Endometrium (tissue), 2 donors: ENCODE results near the gene GPI.
"Not testable (repeated sequence)": the region's sequence is repeated elsewhere in the genome, so short reads cannot be mapped to it uniquely, and the experiment has no call there.

Experiments used
- FAIRE-seq: peaks from 2 replicates; lab custom pipeline; 2012; peaks lifted over from hg19 to GRCh38; lab: Jason Lieb, UNC
- donor health status: control.
- donor health status: control.

GPI gene

DNA sequence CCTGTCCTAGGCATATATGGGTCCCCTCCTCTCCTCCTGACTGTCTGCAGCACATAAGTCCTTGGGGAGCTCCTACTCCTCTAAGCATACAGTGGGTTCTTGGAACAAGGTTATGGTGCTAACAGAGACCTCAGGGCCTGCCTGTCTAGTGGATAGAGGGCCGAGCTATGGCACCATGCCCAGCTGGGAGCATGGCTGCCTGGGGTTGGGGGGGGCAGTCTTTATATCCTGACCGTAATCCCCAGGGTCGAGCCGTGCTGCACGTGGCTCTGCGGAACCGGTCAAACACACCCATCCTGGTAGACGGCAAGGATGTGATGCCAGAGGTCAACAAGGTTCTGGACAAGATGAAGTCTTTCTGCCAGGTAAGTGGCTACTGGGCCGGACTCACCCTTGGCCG, 3.3 kb downstream of the GPI start:
- FAIRE-seq = no peak

DNA sequence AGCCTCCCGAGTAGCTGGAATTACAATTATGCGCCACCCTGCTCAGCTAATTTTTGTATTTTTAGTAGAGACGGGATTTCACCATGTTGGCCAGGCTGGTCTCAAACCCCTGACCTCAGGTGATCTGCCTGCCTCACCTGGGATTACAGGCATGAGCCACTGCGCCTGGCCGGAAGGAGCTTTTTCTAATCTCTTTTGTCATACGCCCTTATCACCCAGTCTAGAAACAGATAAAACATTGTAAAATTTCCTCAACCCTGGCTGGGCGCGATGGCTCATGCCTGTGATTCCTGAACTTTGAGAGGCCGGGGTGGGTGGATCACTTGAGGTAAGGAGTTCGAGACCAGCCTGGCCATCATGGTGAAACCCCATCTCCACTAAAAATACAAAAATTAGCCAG, 4.2 kb downstream of the GPI start:
- FAIRE-seq = not testable (repeated sequence)

DNA sequence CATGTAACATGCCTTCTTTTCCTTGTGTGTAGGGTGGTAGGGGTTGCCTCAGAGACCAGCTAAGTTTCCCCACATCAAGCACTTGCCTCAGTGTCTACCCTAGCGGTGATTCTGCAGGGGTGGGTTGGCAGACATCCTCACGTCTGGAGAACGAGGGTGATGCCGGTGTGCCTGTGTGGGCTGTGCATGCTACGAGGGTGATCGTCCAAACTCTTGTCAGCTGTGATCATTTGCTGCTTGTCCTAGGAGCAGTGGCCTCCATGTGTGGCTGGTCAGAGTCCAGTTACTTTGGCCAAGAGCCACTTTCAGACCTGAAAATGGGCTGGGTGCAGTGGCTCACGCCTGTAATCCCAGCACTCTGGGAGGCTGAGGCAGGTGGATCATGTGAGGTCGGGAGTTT, 5.1 kb downstream of the GPI start:
- no peak for FAIRE-seq

GRCh38 chr19:34370983-34371382, 6.0 kb downstream of the GPI start:
- FAIRE-seq = no peak

DNA sequence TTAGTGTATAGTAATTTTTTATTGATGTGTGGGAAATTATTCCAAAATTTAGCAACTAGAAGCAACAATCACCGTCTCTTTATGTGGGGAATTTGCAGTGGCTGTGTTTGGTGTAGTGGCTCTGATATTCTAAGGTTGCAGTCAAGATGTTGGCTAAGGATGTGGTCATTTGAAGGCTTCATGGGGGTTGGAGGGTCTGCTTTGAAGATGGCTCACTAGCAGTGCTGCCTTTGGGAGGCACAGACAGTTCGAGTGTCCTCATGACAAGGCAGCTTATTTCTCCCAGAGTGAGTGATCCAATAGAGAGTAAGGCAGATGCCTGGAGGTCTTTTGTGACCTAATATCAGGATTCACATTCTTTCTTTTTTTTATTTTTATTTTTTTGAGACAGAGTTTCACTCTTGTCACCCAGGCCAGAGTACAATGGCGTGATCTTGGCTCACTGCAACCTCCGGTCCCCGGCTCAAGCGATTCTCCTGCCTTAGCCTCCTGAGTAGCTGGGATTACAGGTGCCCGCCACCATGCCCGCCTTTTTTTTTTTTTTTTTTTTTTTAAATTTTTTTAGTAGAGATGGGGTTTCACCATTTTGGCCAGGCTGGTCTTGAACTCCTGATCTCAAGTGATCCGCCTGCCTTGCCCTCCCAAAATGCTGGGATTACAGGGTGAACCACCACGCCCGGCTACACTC, 8.7 kb downstream of the GPI start:
- no peak for FAIRE-seq

DNA sequence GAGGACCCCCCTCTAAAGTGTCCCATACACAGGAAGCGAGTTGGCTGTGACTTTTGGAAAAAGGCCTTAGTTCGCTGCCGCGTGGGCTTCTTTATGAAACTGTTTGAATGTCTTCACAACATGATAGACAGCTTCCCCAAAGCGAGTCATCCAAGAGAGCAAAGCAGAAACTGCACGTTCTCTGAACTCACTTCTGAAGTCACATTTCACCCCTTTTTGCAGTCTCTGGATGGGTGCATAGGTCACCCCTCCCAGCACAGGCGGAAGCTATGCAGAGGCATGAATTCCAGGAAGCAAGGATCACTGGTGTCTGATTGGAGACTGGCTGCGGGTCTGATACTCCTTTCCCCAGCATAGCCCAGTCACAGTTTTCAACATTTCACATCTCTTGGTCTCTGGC, 10.6 kb downstream of the GPI start:
- no peak for FAIRE-seq

DNA sequence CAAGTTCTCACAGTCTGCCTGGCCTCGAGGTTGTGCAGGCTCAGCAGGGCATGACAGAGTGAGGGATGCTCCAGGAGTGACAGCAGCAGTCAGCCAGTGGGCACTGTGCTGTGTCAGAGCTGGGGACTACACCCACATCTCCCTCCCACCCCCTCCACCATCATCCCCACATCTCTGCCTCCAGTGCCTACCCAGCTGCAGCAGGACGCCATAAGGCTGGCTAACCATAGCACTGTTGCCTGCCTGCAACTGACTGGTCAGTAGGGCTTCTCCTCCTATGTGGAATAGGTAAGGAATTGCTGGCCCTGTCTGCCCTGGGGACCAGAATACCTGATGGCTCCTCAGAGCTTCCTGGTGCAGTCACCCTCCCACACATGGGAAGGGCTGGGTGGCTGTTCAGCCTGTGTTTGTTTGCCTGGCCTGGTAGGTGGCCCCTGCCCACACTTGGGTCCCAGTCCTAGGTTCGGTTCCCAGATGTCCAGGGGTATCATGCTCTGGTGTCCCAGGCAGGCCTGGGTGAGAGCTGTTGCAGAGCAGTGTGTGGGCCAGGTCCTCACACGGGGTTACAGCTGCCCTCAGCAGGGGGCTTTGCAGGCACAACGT, 15.7 kb downstream of the GPI start:
- no peak for FAIRE-seq

DNA sequence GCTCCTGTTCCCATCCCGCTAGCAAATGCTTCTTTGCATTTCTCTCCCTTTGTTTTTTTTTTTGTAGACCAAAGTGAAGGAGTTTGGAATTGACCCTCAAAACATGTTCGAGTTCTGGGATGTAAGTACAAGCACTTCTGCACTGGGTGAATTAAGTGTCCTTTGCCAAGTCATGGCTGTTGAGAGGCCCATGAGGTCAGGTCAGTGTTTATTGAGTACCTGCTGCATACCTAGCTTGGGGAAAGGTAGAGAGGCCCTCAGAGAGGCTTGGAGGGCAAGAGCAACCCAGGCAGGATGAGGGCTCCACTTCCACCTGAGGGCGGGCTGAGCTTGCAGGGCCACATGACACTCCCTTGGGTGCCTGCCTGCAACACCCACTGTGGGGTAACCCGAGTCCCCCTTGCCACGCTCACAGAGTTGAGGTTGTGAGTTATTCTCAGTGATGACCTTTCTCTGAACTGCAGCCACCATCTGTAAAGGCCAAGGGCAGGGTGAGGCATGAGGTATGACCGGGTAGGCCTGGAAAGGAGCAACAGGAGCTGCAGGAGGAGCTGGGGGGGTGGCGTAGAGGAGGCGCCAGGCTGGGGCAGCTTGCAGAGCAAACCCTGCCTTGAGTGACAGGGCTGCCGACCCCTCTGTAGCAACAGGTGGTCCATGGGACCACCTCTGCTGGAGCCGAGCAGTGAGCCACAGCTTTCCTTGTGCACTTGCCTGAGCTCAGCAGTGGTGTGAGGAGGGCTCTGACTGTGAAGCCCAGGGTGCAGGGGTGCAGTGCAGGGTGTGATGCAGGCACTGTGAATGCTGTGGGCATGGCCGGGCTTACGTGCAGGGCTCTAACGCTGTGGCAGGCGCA, 16.6 kb downstream of the GPI start:
- FAIRE-seq = no peak

- no peak for FAIRE-seq
Observed at GRCh38 chr19:34382471-34382870, 17.5 kb downstream of the GPI start.

- no peak for FAIRE-seq
Observed at GRCh38 chr19:34383599-34383998, 18.6 kb downstream of the GPI start.

DNA sequence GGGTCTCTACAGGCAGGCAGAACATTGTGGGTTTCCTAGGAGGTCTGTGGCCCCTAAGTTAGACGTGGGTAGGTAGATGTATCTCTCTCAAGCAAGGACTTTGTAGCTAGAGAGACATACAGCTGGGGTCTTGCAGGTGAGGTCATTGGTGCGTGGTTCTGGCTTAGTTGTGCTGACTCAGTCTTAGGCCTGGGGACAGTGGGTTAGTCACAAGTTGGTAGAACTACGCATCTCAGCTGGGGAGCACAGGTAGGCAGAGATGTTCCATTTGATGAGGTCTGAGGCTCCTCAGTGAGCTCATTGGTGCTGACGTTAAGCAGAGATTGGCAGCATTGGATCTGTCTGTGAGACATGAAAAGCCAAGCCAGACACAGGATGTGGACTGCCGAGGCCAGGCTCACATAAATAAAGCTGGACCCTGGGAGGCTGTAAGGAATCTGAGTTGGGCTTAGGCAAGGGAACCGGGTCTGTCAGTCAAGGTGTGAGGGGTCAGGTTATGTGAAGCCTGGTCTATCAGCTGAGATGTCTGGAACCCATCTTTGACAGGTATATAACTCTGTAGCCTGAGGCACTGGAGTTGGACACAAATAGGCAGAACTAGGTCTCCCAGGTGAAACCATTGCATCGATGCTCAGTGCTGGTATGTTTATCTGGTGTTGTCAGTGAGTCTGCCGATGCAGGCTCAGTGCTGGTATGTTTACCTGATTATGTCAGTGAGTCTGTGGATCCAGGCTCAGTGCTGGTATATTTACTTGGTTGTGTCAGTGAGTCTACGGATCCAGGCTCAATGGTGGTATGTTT, 21.8 kb downstream of the GPI start:
- FAIRE-seq = no peak

GRCh38 chr19:34387446-34387810, 22.4 kb downstream of the GPI start:
- FAIRE-seq = no peak

GRCh38 chr19:34388745-34389144, 23.7 kb downstream of the GPI start:
- FAIRE-seq = not testable (repeated sequence)

DNA sequence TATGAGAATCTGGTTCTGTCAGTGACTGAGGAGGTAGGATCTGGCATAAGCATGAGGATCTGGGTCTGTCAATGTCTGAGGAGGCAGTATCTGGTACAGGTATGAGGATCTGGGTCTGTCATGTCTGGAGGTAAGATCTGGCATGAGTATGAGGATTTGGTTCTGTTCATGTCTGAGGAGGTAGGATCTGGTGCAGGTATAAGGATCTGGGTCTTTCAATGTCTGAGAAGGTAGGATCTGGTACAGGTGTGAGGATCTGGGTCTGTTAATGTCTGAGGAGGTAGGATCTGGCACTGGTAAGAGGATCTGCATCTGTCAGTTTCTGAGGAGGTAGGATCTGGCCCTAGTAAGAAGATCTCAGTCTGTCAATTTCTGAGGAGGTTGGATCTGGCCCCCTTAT, 26.8 kb downstream of the GPI start:
- no peak for FAIRE-seq

DNA sequence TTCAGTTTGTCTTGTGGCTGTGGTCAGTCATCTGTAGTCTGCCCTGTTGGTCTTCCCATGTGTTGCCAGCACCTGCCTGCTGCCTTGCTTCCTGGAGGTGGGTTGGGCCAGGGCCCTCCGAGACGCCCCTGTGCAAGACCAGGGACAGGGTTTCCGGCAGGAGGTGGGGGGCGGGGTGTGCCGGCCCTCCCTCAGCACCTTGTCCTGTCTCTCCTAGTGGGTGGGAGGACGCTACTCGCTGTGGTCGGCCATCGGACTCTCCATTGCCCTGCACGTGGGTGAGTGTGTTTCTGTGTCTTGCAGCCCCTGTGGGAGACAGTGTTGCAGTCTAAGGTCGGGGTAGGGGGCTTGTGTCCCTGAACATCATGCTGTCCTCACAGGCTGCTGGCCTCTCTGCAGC, 28.0 kb downstream of the GPI start:
- FAIRE-seq = no peak

DNA sequence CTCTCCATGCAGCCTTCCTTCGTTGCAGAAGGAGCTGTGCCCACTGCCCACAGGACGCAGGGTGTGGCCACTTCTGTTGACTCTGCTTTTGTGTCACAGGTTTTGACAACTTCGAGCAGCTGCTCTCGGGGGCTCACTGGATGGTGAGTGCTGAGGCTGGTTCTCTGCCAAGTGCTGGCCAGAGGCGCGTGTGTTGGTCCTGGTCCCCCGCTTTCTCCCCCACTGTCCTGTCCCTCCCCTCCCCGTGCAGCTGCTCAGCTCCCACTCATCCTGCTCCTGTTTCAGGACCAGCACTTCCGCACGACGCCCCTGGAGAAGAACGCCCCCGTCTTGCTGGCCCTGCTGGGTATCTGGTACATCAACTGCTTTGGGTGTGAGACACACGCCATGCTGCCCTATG, 28.6 kb downstream of the GPI start:
- FAIRE-seq = no peak

- FAIRE-seq = no peak
Observed at GRCh38 chr19:34397853-34398252, 32.9 kb downstream of the GPI start.

DNA sequence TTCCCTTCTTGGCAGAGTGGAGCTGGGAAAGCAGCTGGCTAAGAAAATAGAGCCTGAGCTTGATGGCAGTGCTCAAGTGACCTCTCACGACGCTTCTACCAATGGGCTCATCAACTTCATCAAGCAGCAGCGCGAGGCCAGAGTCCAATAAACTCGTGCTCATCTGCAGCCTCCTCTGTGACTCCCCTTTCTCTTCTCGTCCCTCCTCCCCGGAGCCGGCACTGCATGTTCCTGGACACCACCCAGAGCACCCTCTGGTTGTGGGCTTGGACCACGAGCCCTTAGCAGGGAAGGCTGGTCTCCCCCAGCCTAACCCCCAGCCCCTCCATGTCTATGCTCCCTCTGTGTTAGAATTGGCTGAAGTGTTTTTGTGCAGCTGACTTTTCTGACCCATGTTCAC, 34.9 kb downstream of the GPI start:
- FAIRE-seq = no peak

- FAIRE-seq = not testable (repeated sequence)
Observed at GRCh38 chr19:34400844-34401243, 35.8 kb downstream of the GPI start.

DNA sequence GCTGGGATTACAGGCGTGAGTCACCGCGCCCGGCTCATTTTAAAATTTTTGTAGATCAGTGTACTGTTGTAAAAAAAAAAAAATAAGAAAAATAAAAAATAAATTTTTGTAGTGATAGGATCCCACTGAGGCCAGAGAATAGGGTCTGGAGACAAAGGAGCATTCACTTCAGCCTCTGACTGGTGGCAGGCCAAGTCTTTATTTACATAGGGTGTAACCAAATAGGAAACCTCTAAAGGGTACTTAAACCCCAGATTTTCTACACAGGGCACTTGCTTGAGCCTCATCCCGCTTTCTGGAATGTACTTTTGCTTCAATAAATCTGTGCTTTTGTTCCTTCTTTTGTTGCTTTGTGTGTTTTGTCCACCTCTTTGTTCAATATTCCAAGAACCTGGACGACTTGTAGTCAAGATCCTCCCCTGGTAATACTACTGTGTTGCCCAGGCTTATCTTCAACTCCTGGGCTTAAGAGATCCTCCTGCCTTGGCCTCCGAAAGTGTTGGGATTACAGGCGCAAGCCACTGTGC, 37.1 kb downstream of the GPI start:
- no peak for FAIRE-seq

GRCh38 chr19:34403784-34404108, 38.8 kb downstream of the GPI start:
- FAIRE-seq = no peak

DNA sequence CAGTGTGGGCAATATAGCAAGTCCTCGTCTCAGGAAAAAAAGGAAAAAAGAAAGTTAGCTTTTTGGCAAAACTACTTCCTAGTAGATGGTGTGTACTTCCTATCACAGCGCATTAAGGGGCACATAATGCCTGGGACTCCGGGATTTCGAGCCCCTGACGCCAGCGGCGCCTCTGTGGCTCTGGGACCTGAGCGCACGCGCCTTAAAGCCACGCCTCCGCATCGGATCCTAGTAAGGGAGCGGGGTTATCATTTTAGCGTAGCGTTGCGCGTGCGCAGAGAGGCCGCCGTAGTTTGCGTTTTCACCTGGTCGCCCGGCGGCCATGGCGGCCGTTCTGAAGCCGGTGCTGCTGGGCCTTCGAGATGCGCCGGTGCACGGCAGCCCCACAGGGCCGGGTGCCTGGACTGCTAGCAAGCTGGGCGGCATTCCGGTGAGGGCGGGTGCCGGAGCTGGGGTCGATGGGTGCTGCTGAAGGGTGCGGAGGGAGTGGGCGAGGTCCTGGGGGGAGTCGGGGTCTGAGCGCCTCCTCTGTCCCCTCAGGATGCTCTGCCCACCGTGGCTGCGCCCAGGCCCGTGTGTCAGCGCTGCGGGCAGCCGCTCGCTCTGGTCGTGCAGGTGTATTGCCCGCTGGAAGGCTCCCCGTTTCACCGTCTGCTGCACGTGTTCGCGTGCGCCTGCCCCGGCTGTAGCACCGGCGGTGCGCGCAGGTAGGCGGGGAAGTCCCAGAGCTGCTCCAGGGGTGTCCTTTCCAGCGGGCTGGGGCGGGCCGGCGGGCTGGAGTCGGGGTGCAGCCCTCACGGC, 39.3 kb downstream of the GPI start, which contains the start of gene PDCD2L:
TSS of gene PDCD2L (plus strand) at position 291 of the 801 bp plus-strand sequence. CDS start at position 323, 32 bp downstream.
- FAIRE-seq = no peak
